Measurements from ENCODE around the gene CCNT1.

Gene CCNT1

GRCh38 chr12:48750215-48750614 is 33.7 kb upstream of the CCNT1 start:
- H3K9me2 ChIP-seq (replicated peaks; ENCODE audit: control insufficient read depth, low read length) = no peaks in the 10 kb centered on the region
- H3K79me2 ChIP-seq (ENCODE audit: control insufficient read depth, low read length) = no peaks in the 10 kb centered on the region
- no peaks in the 10 kb centered on the region for H3F3A ChIP-seq (ENCODE audit: control insufficient read depth, insufficient read depth)
- TF ChIP-seq EZH2phosphoT487 (IDR thresholded peaks at IDR 0.05; ENCODE audit: borderline replicate concordance, low read length) = no peak
- TF ChIP-seq CTCF (IDR thresholded peaks at IDR 0.05; ENCODE audit: low read depth, low read length, poor library complexity, severe bottlenecking) = no peak
- no peaks in the 10 kb centered on the region for H3K9me3 ChIP-seq (ENCODE audit: control insufficient read depth, insufficient read depth, low read length)
- H4K20me1 ChIP-seq (ENCODE audit: control insufficient read depth, insufficient read depth, low read depth, low read length) = no peaks in the 10 kb centered on the region
- no peak overlapping the region for H3K4me2 ChIP-seq (ENCODE audit: low read length)
- no peaks in the 10 kb centered on the region for H3K36me3 ChIP-seq (ENCODE audit: control insufficient read depth, low read length)
- peaks cover 3% of the 10 kb centered on the region for H3K27me3 ChIP-seq (ENCODE audit: control insufficient read depth, low read length)
- no peak overlapping the region for H3K4me3 ChIP-seq (ENCODE audit: low read length)
- H3K27ac ChIP-seq (ENCODE audit: low read depth, low read length) = no peak overlapping the region
- H3K4me1 ChIP-seq (ENCODE audit: control insufficient read depth, low read length) = no peaks in the 10 kb centered on the region

- TF ChIP-seq CTCF (IDR thresholded peaks at IDR 0.05; ENCODE audit: low read depth, low read length, poor library complexity, severe bottlenecking) = no peak
- TF ChIP-seq EZH2phosphoT487 (IDR thresholded peaks at IDR 0.05; ENCODE audit: borderline replicate concordance, low read length) = no peak
- H3K4me1 ChIP-seq (ENCODE audit: control insufficient read depth, low read length) = no peaks in the 10 kb centered on the region
- H3F3A ChIP-seq (ENCODE audit: control insufficient read depth, insufficient read depth) = no peaks in the 10 kb centered on the region
- no peak overlapping the region for H3K4me3 ChIP-seq (ENCODE audit: low read length)
- no peaks in the 10 kb centered on the region for H3K9me3 ChIP-seq (ENCODE audit: control insufficient read depth, insufficient read depth, low read length)
- H4K20me1 ChIP-seq (ENCODE audit: control insufficient read depth, insufficient read depth, low read depth, low read length) = no peaks in the 10 kb centered on the region
- no peak overlapping the region for H3K4me2 ChIP-seq (ENCODE audit: low read length)
- no peaks in the 10 kb centered on the region for H3K79me2 ChIP-seq (ENCODE audit: control insufficient read depth, low read length)
- no peaks in the 10 kb centered on the region for H3K9me2 ChIP-seq (replicated peaks; ENCODE audit: control insufficient read depth, low read length)
- no peaks in the 10 kb centered on the region for H3K36me3 ChIP-seq (ENCODE audit: control insufficient read depth, low read length)
- H3K27me3 ChIP-seq (ENCODE audit: control insufficient read depth, low read length) = peaks cover 9% of the 10 kb centered on the region
- H3K27ac ChIP-seq (ENCODE audit: low read depth, low read length) = no peak overlapping the region
Measured at GRCh38 chr12:48744251-48745008, 27.9 kb upstream of the CCNT1 start.

GRCh38 chr12:48739618-48740269 is 23.2 kb upstream of the CCNT1 start:
- no peak for TF ChIP-seq EZH2phosphoT487 (IDR thresholded peaks at IDR 0.05; ENCODE audit: borderline replicate concordance, low read length)
- TF ChIP-seq CTCF (IDR thresholded peaks at IDR 0.05; ENCODE audit: low read depth, low read length, poor library complexity, severe bottlenecking) = no peak
- Histone ChIP-seq H4K20me1 (ENCODE audit: control insufficient read depth, insufficient read depth, low read depth, low read length) (no peaks in the 10 kb centered on the region), H3K27me3 (ENCODE audit: control insufficient read depth, low read length) (peaks cover 13% of the 10 kb centered on the region), H3K9me2 (replicated peaks; ENCODE audit: control insufficient read depth, low read length) (no peaks in the 10 kb centered on the region), H3K9me3 (ENCODE audit: control insufficient read depth, insufficient read depth, low read length) (no peaks in the 10 kb centered on the region), H3K36me3 (ENCODE audit: control insufficient read depth, low read length) (no peaks in the 10 kb centered on the region), H3K4me1 (ENCODE audit: control insufficient read depth, low read length) (no peaks in the 10 kb centered on the region), H3K27ac (ENCODE audit: low read depth, low read length) (no peak overlapping the region), H3K4me3 (ENCODE audit: low read length) (no peak overlapping the region), H3F3A (ENCODE audit: control insufficient read depth, insufficient read depth) (no peaks in the 10 kb centered on the region), H3K4me2 (ENCODE audit: low read length) (no peak overlapping the region), H3K79me2 (ENCODE audit: control insufficient read depth, low read length) (no peaks in the 10 kb centered on the region)

Data from DOHH2 (cell line).